Measurements from ENCODE around the gene ATF7.

GRCh38 chr12:53496752-53497032 is 129.5 kb downstream of the ATF7 start:
- TF ChIP-seq CTCF (conservative IDR thresholded peaks at IDR 0.05 in 1 of 2, IDR thresholded peaks at IDR 0.05 in 1 of 2; ENCODE audit: extremely low read depth in 1 of 2, insufficient read depth in 1 of 2, low read depth in 1 of 2, low read length in 2 of 2) (no peak), EZH2 (IDR thresholded peaks at IDR 0.05; ENCODE audit: borderline replicate concordance, low read length) (no peak)
